SK-N-SH treated with all-trans-retinoic acid at 6 μM for 48 hours (cell line): ENCODE results near the gene NSG1.

Experiments
- ATAC-seq: fragments of 200-7000 bp; cut with Tn5 transposase; 3 replicates; pipeline ENCODE4 v1.9.1; 2020; ENCODE audit warnings: mild to moderate bottlenecking, moderate library complexity
- CREB5 ChIP-seq: fragments of 250-450 bp; sonication (Bioruptor Pico); IDR thresholded peaks from 2 replicates; pipeline ENCODE4 v1.5.1; 2020; ENCODE audit warnings: low read depth, mild to moderate bottlenecking, moderate library complexity
- CSDC2 ChIP-seq: fragments of 250-450 bp; sonication (Bioruptor Pico); IDR thresholded peaks from 2 replicates; pipeline ENCODE4 v1.5.0; 2020; ENCODE audit warnings: mild to moderate bottlenecking, moderate library complexity
- CSRNP3 ChIP-seq: fragments of 250-450 bp; sonication (Bioruptor Pico); IDR thresholded peaks from 2 replicates; pipeline ENCODE4 v1.5.1; 2021; ENCODE audit warnings: mild to moderate bottlenecking, moderate library complexity
- GLIS3 ChIP-seq: fragments of 250-450 bp; sonication (Bioruptor Pico); IDR thresholded peaks from 2 replicates; pipeline ENCODE4 v1.5.0; 2020; ENCODE audit warnings: mild to moderate bottlenecking, moderate library complexity
- ISL1 ChIP-seq: fragments of 250-450 bp; sonication (Bioruptor Pico); IDR thresholded peaks from 2 replicates; pipeline ENCODE4 v2.1.2; 2022; ENCODE audit warnings: mild to moderate bottlenecking, moderate library complexity
- OSR1 ChIP-seq: fragments of 250-450 bp; sonication (Bioruptor Pico); IDR thresholded peaks from 2 replicates; pipeline ENCODE4 v1.8.0; 2022; ENCODE audit warnings: moderate library complexity, mild to moderate bottlenecking, inconsistent platforms
- POU6F1 ChIP-seq: fragments of 250-450 bp; sonication (Bioruptor Pico); IDR thresholded peaks from 2 replicates; pipeline ENCODE4 v1.8.0; 2021; ENCODE audit warnings: low read depth, mild to moderate bottlenecking, moderate library complexity, borderline replicate concordance
- PPARA ChIP-seq: fragments of 250-450 bp; sonication (Bioruptor Pico); IDR thresholded peaks from 2 replicates; pipeline ENCODE4 v1.5.0; 2020; ENCODE audit warnings: mild to moderate bottlenecking, borderline replicate concordance
- RARB ChIP-seq: fragments of 250-450 bp; sonication (Bioruptor Pico); IDR thresholded peaks from 2 replicates; pipeline ENCODE4 v1.8.0; 2021; ENCODE audit warnings: mild to moderate bottlenecking, moderate library complexity
- SNAI2 ChIP-seq: fragments of 250-450 bp; sonication (Bioruptor Pico); IDR thresholded peaks from 2 replicates; pipeline ENCODE4 v1.5.0; 2020; ENCODE audit warnings: mild to moderate bottlenecking, moderate library complexity
- TOX ChIP-seq: fragments of 250-450 bp; sonication (Bioruptor Pico); IDR thresholded peaks from 2 replicates; pipeline ENCODE4 v1.8.0; 2021; ENCODE audit warnings: mild to moderate bottlenecking, moderate library complexity, borderline replicate concordance
- TSHZ2 ChIP-seq: fragments of 250-450 bp; sonication (Bioruptor Pico); IDR thresholded peaks from 2 replicates; pipeline ENCODE4 v1.5.0; 2020; ENCODE audit warnings: mild to moderate bottlenecking, moderate library complexity
- ZC3H10 ChIP-seq: fragments of 250-450 bp; sonication (Bioruptor Pico); IDR thresholded peaks from 2 replicates; pipeline ENCODE4 v1.5.1; 2021; ENCODE audit warnings: mild to moderate bottlenecking, moderate library complexity
- ZNF70 ChIP-seq: fragments of 450-650 bp; formaldehyde crosslinking; IDR thresholded peaks from 2 replicates; pipeline ENCODE4 v1.5.0; 2020; ENCODE audit warnings: mild to moderate bottlenecking, moderate library complexity

The NSG1 gene

GRCh38 chr4:4415107-4415805, 28.4 kb downstream of the NSG1 start:
- TF ChIP-seq ZC3H10 (CRISPR knock-in tag): no peak
- no peak for TF ChIP-seq GLIS3 (CRISPR knock-in tag)
- no peak for TF ChIP-seq TOX (CRISPR knock-in tag)
- ATAC-seq: no peak

- no peak for TF ChIP-seq CSRNP3 (CRISPR knock-in tag)
- no peak for ATAC-seq
Observed at GRCh38 chr4:4415806-4416805, 29.2 kb downstream of the NSG1 start.

GRCh38 chr4:4416981-4417380, 30.1 kb downstream of the NSG1 start:
- ATAC-seq: no peak
- TF ChIP-seq RARB (CRISPR knock-in tag) (no peak), PPARA (CRISPR knock-in tag) (no peak), TSHZ2 (CRISPR knock-in tag) (no peak), CREB5 (CRISPR knock-in tag) (no peak), GLIS3 (CRISPR knock-in tag) (no peak), CSDC2 (CRISPR knock-in tag) (no peak)
- TF ChIP-seq, all 23 proteins: peak for 0

GRCh38 chr4:4417886-4418285, 31.0 kb downstream of the NSG1 start:
- no peak for TF ChIP-seq ISL1 (CRISPR knock-in tag)
- no peak for TF ChIP-seq CSDC2 (CRISPR knock-in tag)
- TF ChIP-seq PPARA (CRISPR knock-in tag): no peak
- TF ChIP-seq OSR1: no peak
- no peak for TF ChIP-seq ZNF70 (CRISPR knock-in tag)
- no peak for TF ChIP-seq ZC3H10 (CRISPR knock-in tag)
- no peak for TF ChIP-seq SNAI2 (CRISPR knock-in tag)
- TF ChIP-seq CSRNP3 (CRISPR knock-in tag): no peak
- TF ChIP-seq POU6F1 (CRISPR knock-in tag): no peak

More at GRCh38 chr4:4417886-4418285, 31.0 kb downstream of the NSG1 start:
- ATAC-seq: no peak
